IPS-NIHi7 (cell line): ENCODE data around the gene PIMREG.

Source experiments
- DNase-seq: peaks from one replicate; pipeline ENCODE4 v3.0.0; 2012; ENCODE audit warnings: mixed read lengths; ENCODE audit errors: extremely low spot score

PIMREG gene, protein sequence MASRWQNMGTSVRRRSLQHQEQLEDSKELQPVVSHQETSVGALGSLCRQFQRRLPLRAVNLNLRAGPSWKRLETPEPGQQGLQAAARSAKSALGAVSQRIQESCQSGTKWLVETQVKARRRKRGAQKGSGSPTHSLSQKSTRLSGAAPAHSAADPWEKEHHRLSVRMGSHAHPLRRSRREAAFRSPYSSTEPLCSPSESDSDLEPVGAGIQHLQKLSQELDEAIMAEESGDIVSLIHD

DNA sequence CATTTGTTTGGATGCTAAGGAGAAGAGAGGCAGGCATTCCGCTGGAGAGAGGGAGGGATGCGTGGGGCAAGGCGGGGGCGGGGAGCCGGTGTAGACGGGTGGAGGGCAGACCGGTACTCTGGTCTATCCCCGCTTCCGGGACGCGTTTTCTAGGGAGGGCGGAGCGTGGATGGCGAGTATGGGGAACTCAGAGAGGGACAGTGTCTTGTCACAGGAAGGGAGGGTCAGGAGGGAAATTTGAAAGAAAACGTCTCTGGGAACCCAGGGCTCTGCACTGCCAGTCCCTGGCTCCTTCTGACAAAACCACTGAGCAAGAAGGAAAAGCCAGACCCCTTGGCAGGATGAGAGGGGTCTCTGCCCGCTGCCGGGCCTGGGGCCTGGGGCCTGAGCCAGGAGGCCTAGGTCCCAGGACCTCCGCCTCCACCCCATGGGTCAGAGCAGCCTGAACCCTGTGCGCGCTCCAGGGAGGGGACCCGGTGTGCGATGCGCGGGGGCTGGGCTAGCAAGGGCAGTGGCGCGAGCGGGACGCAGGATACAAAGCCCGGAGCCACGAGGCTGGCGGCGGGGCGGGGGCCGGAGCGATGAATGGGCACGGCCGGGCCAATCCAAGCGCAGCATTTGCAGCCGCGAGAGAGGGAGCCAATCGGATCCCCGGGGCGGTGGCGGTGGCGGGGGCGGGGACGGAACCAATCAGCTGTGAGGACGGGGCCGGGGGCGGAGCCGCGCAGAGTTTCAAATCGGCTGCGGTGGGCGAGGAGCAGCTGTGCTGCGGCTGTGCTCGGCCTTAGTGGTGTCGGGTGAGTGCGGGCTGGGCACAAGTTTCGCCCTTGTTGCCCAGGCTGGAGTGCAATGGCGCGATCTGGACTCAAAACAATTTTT lies at the start of gene PIMREG:
Gene PIMREG, plus strand, starts transcription at position 764 of the 879 bp plus-strand sequence. CDS start 656 bp downstream, outside the sequence.
- peak; percentile 99 for DNase-seq

DNA sequence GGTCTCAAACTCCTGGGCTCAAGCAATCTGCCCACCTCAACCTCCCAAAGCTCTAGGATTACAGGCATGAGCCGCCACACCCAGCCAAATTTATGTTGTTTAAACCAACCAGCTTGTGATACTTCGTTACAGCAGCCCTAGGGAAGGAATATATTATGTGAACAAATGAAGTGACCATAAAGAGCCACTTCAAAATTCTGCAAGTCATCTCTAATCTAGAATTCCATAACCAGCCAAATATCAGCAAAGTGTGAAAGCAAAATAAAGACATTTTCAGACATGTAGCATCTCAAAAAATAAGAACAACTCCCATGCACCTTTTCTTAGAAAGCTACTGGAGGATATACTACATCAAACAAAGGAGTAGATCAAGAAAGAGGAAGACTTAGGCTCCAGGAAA lies 45.3 kb upstream of the PIMREG start:
- no peak for DNase-seq

DNA sequence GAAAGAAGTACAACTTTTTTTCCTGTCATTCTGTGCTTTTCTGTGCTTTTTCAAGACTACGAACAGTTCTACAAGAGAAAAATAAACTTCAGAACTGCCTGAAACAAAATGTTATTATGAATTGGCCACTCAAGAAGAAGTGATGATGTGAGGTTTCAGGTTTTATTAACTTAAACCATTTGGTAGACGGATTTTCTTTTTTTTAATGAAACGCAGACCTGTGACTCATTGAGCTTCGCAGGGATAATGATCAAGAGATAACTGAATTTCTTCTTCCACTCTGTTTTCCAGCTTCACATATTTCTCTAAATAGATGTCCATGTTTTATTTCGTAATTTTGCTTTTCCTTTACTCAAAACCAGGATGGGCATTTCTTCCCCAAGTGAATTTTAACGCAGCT lies 42.0 kb upstream of the PIMREG start:
- no peak for DNase-seq

DNA sequence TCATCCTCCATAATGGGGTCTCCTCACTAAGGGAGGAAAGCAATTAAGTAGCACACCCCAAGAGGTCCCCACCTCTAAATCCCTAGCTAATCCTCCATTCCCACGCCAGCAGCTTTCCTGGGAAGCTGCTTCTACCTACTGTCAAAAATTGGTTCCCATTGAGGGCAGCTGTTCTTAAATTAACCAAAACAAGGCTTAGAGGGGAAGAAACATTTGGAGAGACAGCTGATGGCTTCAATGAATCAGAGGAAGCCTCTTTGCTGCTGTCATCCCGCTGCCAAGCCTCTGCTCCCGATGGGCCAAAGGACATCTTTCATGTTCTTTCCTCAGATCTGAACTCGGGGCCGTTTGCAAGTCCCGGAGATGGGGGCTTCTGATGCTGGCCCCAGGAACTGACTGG lies 36.0 kb upstream of the PIMREG start:
- no peak for DNase-seq

DNA sequence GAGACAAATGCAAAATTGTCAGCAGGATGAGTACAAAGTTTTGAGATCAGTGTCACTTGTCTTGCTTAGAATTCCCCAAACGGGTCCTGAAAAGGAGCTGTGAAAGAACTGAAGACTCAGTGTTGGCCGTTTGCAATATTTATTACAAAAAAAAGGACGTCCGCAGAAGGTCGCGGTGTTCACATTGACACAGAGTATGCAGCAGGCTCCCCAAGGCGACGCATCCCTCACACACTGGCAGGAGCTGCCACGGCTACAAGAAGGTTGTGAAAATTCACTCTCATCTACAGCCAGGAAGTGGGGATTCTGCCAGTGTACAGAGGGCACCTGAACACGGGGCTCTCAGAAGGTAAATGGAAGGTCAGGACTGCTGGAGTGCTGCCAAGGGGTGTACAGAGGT lies 35.5 kb upstream of the PIMREG start:
- DNase-seq, result no peak

DNA sequence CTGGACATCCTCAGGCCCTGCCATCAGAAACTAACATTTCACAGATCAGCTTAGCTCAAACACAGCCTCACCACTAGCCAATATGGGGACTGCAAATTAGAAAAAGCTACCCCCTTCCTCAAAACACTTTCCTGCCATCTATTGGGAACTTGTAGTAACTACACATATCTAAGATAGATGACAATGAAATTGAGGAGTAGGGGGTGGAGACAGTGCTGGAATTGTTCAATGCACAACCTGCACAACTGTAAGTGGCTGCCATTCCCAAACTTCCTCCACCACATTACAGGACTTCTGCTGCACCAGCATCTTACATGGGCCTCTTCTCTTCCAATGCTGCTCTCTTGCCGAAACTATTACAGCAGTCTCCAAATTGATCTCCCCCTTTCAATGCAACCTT lies 31.2 kb upstream of the PIMREG start:
- peak; percentile 73 for DNase-seq

DNA sequence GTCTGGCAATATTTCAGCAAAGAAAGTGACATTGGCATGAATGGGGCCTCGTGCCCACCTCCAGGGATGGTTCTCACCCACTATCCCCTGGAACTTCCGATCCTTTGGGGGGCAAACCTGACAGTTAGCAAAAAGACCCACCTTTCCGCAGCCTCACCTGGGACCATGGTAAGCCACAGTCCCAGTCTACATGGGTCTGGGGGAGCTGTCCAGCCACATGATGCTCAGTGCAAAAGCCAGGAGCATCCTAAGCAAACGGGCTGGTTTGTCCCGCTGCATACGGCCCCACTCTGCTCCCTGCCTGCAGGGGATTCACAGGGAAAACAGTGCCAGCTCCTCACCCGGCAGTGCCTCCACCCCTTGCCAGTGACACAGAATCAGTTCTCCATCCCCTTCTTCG lies 28.6 kb upstream of the PIMREG start:
- DNase-seq, result no peak

DNA sequence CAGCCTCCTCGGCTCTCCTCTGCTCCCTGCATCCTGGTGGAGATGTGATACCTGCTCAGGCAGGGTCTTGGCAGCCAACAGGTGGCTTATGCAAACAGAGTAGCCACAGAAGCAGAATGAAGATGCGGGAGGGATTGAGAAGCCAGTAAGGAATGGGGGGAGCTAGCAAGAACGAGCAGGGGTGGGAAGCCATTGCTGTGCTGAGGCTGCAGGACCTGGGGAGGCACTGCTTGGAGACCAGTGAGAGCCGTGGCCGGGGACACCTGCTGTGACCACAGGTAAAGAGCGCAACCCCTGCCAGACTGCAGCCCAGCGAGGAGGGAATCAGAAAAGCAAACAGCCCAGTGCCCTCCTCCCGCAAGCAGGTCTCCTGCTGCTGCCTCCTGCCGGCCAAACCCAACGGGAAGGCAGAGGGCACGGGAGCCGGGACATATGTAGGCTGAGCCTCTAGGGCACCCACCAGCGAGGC lies 24.0 kb upstream of the PIMREG start:
- DNase-seq, result peak; percentile 70

DNA sequence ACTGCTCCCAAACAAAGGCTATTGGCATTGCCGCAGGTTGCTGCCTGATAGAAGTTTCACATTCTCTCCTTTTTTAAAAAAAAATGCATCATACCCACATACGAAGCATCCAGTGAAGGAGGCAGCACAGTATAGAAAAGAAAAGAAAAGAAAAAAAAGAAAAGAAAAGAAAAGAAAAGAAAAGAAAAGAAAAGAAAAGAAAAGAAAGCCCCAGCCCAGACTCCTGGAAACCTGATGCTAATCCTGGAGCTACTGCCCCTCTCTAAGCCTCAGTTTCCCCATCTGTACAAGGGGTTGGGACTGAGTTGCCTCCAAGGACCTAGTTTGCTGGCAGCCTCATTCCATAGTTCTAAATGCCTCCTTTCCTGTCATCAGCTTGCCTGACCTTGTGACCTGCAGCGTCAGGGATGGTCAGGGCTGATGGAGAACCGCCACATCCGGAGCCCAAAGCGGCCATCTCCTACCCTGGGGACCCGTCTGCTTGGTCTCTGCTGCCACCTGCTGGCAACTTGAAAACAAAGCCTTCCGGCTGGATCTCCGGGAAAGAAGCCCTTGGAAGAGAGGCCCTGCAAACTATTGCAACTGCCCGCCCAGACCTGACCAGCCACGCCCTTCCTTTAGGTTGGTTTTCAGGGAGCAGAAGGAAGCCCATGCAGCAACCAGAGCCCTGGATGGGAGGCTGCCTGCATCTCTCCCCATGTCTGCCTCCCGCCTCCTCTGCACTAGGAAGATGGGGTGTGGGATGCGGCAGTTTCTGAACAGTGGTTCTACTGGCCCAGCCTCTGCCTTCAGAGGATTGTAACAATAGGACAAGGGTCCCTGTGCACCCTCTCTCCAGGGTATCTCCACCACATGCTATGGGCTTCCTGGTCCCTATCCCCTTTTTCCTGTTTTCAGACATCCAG lies 22.3 kb upstream of the PIMREG start:
- DNase-seq, result peak; percentile 93

DNA sequence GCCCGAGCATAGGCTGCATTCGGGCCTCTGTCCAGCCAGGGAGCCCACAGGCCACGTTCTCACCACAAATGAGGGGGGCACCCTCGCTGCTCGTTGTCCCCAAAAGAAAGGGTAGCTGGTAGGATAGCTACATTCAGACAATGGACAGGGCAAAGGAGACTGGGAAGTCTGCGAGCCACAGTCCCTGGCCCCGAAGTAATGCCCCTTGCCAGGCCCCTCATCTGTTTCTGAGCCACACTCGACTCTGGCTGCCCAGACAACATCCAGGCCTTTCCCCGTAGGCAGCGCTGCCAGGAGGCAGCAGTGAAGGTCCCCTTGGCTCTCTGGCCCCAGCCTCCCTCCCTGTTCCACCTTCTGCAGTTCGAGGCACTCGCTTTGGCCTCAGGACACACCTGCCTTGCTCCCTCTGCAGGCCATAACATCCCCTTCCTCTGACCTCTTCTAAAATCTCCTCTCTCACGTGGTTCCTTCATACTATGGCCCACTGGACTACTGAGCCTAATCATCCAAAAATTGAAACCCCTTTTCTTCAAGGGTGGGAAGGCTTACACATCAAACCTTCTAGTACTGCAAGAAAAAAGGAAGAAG lies 21.5 kb upstream of the PIMREG start:
- DNase-seq, result peak; percentile 31

DNA sequence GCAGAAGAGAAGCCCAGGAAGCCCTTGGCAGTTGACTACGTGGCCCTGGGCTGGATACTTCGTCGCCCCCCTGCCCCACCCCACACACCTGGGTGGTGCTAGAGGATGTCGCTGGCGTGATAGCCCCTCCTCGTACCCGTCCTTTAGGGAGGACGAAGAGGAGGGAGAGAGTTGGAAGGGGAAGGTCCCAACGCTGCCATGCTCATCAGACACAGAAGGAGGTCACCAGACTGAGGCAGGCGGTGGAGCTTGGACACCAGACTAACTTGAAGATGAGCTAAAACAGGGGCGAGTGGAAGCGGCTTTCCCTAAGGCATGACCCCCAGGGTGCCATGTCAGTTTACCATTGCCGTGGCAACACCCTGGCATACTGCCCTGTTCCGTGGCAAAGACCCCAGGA lies 20.3 kb upstream of the PIMREG start:
- no peak for DNase-seq

DNA sequence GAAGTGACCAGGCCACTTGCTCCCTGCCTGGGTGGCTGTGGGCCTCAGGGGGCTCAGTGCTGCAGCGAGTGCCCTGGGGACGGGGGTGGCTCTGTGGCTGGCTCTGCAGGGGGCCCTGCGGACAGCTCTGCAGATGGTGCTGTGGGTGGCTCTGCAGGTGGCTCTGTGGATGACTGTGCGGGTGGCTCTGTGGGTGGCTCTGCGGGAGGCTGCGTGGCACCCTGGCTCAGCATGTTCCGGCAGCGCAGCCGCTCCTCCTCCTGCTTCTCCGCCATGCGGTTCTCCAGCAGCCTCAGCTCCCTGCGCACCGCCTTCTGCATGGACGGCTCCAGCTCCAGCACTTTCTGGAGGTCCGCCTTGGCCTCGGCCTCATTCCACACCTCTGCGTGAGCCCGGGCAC lies 18.8 kb upstream of the PIMREG start:
- DNase-seq, result no peak

DNA sequence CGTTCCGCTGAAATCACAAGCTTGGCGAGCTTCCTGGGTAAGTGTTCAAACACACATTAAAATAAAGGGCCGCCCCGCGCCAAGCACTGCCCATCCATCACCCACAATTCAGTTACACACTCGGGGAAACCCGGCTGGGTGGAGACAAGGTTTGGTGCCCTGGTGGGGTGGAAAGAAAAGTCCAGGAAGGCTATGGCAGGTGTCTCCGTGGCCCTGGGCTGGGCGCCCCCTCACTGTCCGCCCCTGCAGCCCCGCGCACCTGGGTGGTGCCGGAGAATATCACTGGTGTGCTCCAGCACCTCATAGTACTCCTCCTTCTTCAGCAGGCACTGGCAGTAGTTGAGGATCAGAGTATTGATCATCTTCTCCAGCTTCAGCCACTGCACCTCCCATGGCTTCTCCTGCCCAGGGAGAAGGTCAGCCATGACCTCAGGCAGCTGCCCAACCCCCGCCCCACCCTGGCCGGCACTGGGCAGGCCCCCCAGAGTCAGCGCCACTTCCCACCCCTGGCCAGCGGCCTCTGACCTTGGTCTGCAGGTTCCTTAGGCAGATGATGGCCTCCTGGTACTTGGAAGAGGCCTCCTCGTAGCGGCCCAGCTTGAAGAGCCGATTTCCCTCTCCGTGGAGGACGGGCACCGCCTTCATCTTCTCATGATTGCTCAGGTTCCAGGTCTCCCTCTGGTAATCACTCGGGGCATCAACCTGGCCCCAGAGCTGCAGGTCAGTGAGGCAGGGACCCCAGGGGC lies 17.7 kb upstream of the PIMREG start:
- no peak for DNase-seq

DNA sequence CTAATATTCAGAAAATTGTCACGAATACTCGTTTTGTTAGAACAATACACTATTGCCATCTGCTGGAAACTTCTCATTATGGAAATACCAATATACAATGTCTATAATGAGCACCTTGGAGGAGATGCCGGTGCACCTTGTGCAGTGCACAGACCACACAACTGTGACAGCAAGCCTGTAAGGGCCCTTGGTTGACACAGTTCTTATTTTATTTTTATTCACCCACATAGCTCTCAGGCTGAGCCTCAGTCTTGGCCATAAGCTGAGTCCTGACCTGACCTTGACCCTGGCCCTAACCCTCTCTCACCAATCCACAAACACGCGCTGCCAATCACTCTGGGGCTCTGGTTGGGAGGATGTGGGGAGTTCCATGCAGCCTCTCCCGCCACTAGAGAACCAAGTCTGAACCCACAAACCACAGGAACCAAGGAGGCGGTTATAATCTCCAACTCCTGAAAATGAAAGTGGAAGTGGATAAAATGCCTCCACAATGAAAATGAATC lies 16.9 kb upstream of the PIMREG start:
- no peak for DNase-seq

DNA sequence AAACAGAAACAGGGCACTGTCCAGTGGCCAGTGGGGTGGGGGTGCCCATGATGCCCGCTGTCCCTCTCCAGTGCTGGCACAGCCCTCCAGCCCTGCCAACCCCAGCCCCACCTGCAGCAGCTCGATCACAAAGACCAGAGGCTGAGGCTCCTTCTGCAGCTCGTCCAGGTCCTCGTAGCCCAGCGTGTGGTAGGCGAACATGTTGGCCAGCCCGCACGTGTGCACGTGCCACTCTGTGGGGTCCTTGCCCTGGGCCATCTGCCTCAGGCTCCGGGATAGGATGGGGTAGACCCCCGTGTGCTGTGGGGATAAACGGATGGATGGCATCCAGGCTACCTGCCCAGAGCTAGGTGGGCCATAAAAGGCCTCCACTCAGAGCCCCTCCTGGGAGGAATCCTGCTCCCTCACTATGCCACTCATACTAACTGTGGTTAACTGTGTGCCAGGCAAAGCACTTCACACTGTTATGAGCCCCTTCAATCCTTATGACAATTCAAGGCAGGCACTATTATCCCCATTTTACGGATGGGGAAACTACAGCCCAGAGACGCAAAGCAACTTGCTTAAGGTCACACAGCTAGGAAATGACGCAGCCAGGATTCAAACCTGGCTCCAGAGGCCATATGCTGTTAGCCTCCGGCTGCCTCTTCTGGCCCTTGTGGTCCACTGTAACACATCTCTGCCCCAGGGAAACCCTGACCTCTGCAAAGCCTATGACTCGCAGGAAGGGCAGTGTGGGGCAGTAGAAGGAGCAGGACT lies 15.9 kb upstream of the PIMREG start:
- DNase-seq, result no peak

DNA sequence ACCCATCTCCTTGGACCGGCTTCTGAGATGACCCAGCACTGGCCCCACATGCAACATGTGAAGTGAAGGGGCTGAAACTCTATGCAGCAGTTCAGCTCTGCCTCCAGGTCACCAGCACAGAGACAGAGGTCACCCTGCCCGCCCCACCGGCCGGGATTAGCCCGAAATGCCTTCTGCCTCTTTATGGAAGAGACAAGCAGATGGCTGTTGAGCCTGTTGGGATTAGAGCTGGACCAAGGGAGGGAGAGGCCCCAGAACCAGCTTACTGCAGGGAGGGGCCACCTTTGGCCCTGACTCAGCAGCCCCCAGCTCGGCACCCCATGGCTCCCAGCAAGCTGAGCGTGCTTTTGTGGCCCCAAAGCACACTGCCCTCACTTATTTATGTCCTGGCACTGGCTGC lies 15.0 kb upstream of the PIMREG start:
- no peak for DNase-seq

DNA sequence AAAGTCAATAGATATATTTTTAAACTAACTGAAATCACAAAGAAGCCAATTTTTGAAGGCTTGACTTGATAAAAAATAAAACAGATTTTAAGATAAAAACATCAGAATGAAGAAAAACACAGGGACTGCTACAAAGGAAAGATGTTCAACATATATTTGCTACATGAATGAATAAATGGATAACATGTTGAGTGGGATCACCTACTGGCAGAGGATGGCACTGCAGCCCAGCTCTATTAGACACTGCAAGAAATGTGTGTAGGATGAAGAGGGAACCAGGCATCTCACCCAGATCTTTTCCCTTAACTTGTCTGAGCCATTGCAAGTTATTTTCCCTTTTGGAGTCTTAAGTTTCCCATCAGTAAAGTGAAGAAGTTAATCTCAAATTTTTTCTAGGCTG lies 13.5 kb upstream of the PIMREG start:
- no peak for DNase-seq

DNA sequence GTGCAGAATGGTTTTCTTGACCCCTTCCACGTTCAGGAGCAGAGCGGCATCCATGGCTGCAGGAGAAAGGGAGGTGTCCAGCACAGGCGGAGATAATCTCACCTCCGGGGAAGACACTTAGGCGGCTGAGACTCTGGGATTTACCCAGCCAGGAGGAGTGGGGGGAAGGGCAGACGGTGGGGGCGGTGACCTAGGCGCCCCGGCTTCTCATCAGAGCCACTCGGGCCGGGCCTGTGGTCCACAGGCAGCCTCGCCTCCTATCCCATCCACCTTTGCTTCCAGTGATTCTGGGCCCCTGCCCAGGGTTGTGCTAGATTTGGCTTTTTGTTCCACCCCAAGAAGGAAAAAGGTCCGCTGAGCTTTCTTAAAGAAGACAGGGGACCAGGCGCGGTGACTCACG lies 9.2 kb upstream of the PIMREG start, which contains the start of gene AIPL1:
Gene AIPL1, minus strand, starts transcription at position 71 of the 400 bp plus-strand sequence. Its CDS starts 17 bp downstream, at position 54.
- no peak for DNase-seq

DNA sequence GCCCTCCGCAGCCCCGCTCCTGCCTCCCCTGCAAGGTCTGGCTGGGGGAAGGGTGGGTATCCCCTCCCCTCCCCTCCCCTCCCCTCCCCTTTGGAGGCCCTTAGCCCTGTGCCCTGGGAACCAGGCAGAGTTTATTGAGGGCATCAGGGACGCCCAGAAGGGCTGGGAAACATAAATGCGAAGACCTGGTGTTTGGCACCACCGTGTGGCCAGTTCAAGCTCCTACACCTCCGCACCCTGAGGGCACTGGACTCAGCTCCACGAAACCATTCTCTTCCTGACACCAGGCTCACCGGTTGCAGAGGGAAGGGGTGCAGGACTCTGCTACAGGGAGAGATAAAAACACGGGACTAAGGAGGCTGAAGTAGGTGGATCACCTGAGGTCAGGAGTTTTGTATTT lies 8.3 kb upstream of the PIMREG start:
- DNase-seq, result peak; percentile 86

DNA sequence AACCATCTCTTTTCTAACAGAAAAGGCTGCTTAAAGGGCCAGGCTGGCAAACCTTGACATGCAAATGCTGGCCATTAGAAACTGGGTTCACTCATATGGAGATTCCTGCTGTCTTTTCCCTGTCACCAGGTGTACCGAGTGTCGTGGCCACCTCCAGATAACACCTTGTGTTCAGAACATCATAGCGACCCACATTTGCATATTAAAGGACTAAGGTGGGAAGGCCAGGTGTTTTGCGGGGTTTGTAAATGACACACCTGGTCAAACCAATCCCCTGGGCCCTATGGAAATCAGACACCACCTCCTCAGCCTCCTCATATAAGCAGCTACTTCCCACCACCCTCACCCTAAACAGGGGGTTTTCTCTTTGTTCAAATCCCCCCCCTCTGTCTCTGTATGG lies 6.8 kb upstream of the PIMREG start:
- DNase-seq, result no peak
